Osteoblast (primary cell): ENCODE results near the gene RIPK1. TPM values are rescaled to one million over a fixed set of nuclear protein-coding genes. Genes with fewer than 3 reads are reported as not detected.
"Not testable (repeated sequence)": the region's sequence is repeated elsewhere in the genome, so short reads cannot be mapped to it uniquely, and the experiment has no call there.

Experiments
- DNase-seq: peaks from one replicate; pipeline ENCODE4 v3.0.0; 2011; ENCODE audit warnings: low spot score, mixed read lengths; ENCODE audit not compliant: insufficient read length; ENCODE audit errors: missing footprints
- H2AFZ ChIP-seq: 2 replicates; pipeline ENCODE4 v1.6.0; 2011; ENCODE audit warnings: mild to moderate bottlenecking, low read length
- H3K27ac ChIP-seq: 2 replicates; pipeline ENCODE4 v1.5.1; 2011; ENCODE audit warnings: mild to moderate bottlenecking, low read depth, low read length, moderate library complexity
- H3K27me3 ChIP-seq: 2 replicates; pipeline ENCODE4 v1.6.0; 2012; ENCODE audit warnings: mild to moderate bottlenecking, control low read depth, inconsistent platforms, low read length, moderate library complexity; ENCODE audit not compliant: insufficient read depth
- H3K36me3 ChIP-seq: 2 replicates; pipeline ENCODE4 v1.5.1; 2011; ENCODE audit warnings: mild to moderate bottlenecking, low read length, control low read depth, moderate library complexity; ENCODE audit not compliant: insufficient read depth
- H3K4me1 ChIP-seq: 2 replicates; pipeline ENCODE4 v1.5.1; 2011; ENCODE audit warnings: mild to moderate bottlenecking, low read length, control low read depth, moderate library complexity; ENCODE audit not compliant: insufficient read depth
- H3K4me2 ChIP-seq: 2 replicates; pipeline ENCODE4 v1.6.0; 2011; ENCODE audit warnings: mild to moderate bottlenecking, low read length; ENCODE audit not compliant: insufficient read depth
- H3K4me3 ChIP-seq: fragments of 200-600 bp; sonication (generic); 3 replicates; pipeline ENCODE4 v1.5.1; 2012; ENCODE audit warnings: mild to moderate bottlenecking, low read length, inconsistent platforms; ENCODE audit not compliant: insufficient read depth
- H3K79me2 ChIP-seq: 2 replicates; pipeline ENCODE4 v1.6.0; 2012; ENCODE audit warnings: mild to moderate bottlenecking, low read length, control low read depth, inconsistent platforms; ENCODE audit not compliant: insufficient read depth
- H3K9me3 ChIP-seq: 2 replicates; pipeline ENCODE4 v1.5.1; 2011; ENCODE audit warnings: low read depth, low read length, control low read depth
- H4K20me1 ChIP-seq: 2 replicates; pipeline ENCODE4 v1.6.0; 2012; ENCODE audit warnings: mild to moderate bottlenecking, low read length, control low read depth; ENCODE audit not compliant: insufficient read depth
- total RNA-seq: library from RNA; depleted of rRNA; stranded (reverse); fragments of >200 nt; gene quantifications from 2 replicates; pipeline ENCODE4 v1.2.3, GENCODE V29; 2012
- TF ChIP-seq, protein P1 (sequence below): IDR thresholded peaks from 2 replicates; pipeline ENCODE4 v1.5.1; 2011; ENCODE audit warnings: mild to moderate bottlenecking, low read depth, low read length, moderate library complexity; ENCODE audit errors: extremely low read depth

The RIPK1 gene
- total RNA-seq, 1 donor: 29.3 TPM

DNA sequence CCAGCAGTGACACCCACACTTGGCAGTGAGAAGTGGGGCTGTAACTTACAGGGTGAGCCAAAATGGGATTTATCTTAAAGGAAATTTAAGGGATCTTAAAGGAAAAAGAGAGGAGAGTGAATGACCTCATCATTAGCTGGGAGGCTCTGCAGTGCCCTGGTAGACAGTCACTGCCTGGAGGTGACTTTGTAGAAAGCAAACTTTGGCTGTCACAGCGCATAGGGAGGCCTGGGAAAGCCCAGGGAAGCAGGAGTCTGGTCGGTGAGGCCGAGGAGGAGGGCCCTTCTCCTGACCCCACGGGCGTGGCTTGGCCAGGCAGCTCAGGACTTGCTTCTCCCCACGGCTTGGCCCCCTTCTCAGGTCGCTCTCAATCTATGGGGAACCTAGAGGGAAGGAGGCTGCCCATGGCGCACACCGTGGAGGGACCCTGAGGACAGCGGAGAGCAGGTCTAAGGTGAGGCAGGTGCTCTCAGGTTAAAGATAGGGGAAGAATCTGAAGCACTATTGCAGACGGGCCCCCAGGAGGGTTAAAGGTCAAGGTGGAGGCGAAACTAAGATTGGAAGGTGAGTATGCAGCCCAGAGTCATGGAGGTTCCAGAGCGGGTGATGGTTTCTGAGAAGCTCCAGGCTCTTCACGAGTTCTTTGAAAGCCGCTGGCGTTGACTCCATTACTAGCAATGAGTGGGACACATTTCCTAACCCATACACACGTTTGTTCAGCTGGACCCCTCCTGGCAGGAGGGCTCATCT is 15.6 kb upstream of the RIPK1 start:
- H3K79me2 ChIP-seq: no peaks in the 10 kb centered on the region
- peaks cover 7% of the 10 kb centered on the region for H3K27me3 ChIP-seq
- no peaks in the 10 kb centered on the region for H4K20me1 ChIP-seq
- DNase-seq: peak; percentile 9
- H3K4me2 ChIP-seq: no peak overlapping the region
- no peak overlapping the region for H2AFZ ChIP-seq
- no peaks in the 10 kb centered on the region for H3K9me3 ChIP-seq
- TF ChIP-seq, protein P1, sequence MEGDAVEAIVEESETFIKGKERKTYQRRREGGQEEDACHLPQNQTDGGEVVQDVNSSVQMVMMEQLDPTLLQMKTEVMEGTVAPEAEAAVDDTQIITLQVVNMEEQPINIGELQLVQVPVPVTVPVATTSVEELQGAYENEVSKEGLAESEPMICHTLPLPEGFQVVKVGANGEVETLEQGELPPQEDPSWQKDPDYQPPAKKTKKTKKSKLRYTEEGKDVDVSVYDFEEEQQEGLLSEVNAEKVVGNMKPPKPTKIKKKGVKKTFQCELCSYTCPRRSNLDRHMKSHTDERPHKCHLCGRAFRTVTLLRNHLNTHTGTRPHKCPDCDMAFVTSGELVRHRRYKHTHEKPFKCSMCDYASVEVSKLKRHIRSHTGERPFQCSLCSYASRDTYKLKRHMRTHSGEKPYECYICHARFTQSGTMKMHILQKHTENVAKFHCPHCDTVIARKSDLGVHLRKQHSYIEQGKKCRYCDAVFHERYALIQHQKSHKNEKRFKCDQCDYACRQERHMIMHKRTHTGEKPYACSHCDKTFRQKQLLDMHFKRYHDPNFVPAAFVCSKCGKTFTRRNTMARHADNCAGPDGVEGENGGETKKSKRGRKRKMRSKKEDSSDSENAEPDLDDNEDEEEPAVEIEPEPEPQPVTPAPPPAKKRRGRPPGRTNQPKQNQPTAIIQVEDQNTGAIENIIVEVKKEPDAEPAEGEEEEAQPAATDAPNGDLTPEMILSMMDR: no peak
- no peak overlapping the region for H3K4me3 ChIP-seq
- H3K27ac ChIP-seq: no peak overlapping the region
- H3K4me1 ChIP-seq: peaks cover 5% of the 10 kb centered on the region
- H3K36me3 ChIP-seq: no peaks in the 10 kb centered on the region

GRCh38 chr6:3053231-3053508 is 15.1 kb upstream of the RIPK1 start:
- Histone ChIP-seq H3K79me2 (no peaks in the 10 kb centered on the region), H3K36me3 (no peaks in the 10 kb centered on the region), H3K4me1 (peaks cover 5% of the 10 kb centered on the region), H2AFZ (peak overlapping the region; percentile 88), H4K20me1 (no peaks in the 10 kb centered on the region), H3K9me3 (no peaks in the 10 kb centered on the region), H3K4me3 (peak overlapping the region; percentile 66), H3K27ac (no peak overlapping the region), H3K4me2 (peak overlapping the region; percentile 81), H3K27me3 (peaks cover 7% of the 10 kb centered on the region)
- no peak for DNase-seq
- TF ChIP-seq, protein P1: no peak

- not testable (repeated sequence) for H3K36me3 ChIP-seq, H3K79me2 ChIP-seq, H3K27me3 ChIP-seq, H3K4me1 ChIP-seq, H3K9me3 ChIP-seq, H4K20me1 ChIP-seq, H3K27ac ChIP-seq
- peak; percentile 44 for DNase-seq
- Histone ChIP-seq H3K4me3 (peak overlapping the region; percentile 66), H2AFZ (peak overlapping the region; percentile 65), H3K4me2 (peak overlapping the region; percentile 81)
These were observed 13.8 kb upstream of the RIPK1 start for GRCh38 chr6:3054229-3055157.

DNA sequence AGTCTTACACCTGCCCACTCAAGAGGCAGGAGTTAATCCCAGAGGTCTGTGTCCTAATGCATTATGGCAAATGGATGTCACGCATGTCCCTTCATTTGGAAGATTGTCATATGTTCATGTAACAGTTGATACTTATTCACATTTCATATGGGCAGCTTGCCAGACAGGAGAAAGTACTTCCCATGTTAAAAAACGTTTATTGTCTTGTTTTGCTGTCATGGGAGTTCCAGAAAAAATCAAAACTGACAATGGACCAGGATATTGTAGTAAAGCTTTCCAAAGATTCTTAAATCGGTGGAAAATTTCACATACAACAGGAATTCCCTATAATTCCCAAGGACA is 13.2 kb upstream of the RIPK1 start:
- H3K9me3 ChIP-seq, H4K20me1 ChIP-seq, H2AFZ ChIP-seq, H3K27me3 ChIP-seq, DNase-seq, H3K27ac ChIP-seq, H3K79me2 ChIP-seq, H3K4me2 ChIP-seq, H3K4me3 ChIP-seq, H3K4me1 ChIP-seq, H3K36me3 ChIP-seq: not testable (repeated sequence)
